HG03520 (cell line): ENCODE results near the gene ABCB1.
"Not testable (repeated sequence)": the region's sequence is repeated elsewhere in the genome, so short reads cannot be mapped to it uniquely, and the experiment has no call there.

Source experiments
- ATAC-seq: cut with Tn5 transposase; IDR thresholded peaks from one replicate; pipeline ENCODE4 v1.9.1; 2021; ENCODE audit warnings: mild to moderate bottlenecking, moderate library complexity; ENCODE audit not compliant: unreplicated experiment

The ABCB1 gene

DNA sequence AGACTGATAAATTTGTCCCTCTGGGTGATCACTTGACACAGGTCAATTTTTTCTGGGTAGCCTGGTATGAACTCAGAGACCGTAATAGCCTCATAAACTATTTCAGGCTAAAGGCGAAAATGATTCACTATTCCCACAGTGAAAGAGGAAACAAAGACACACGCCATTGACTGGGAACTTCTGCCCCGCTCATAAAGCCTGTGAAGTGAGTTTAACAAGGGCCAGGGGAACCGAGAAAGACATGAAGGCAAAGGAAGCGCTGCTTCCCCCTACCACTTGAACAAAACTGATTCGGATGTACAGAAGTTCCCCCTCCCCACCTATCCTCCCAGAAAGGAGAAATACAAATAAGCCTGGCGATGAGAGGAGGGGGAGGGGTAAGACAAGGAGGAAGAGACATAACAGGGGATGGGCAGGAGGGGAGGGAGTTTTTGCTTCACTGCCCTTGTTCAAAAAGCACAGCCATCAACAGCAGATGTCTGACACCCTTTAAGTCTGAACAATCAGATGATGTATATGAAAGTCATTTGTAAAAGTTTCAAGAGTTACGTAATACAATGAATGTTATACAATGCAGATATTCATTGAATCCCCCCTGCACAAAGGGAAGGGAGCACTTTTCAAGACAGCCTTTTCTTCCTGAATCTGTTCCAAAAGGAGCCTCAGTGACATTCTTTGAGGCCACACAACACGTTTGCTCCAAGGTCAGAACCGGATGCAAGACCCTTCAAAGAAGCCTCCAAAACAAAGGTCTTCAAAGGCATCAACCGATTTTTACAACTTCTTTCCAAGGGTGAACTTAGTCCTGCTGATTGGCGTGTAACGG lies 125.9 kb downstream of the ABCB1 start:
- ATAC-seq, result peak; percentile 74

DNA sequence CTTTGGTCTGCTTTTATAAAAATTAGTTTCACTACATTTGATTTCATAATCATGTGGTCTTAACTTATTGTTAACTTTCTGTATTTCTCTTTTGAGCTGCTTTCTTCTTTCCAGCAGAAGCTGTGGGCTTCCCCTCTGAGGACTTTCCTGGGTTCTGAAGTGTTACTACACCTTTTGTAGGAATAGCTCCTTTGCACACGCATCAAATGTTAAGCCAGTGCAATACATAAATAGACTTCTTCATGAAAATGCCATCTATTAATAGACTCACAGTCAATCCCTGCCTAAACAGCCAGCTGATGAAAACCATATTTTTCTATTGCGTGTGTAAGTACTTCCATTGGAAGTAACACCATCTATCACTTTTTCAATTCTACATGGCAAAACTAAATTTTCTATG lies 126.7 kb downstream of the ABCB1 start:
- ATAC-seq, result no peak

- no peak for ATAC-seq
Measured at GRCh38 chr7:87473192-87473591, 127.5 kb downstream of the ABCB1 start.

DNA sequence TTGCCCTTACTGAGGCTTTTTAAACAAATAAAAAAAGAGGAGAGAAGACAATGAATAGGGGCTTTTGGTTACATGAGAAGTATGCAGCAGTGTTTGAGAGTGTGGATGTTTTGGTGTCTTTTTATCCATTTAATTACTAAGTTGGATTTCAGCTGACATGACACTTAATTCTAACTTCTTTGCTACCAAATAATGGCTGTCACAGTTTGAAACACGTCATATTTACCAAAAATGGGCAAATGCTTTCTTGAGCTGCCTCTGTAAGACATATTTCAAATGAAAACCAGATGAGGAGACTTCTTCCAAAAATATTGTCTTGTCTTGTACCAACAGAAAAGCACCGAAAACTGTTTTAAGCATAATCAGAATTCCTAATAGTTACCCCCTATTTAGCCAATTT lies 129.2 kb downstream of the ABCB1 start:
- ATAC-seq, result no peak

DNA sequence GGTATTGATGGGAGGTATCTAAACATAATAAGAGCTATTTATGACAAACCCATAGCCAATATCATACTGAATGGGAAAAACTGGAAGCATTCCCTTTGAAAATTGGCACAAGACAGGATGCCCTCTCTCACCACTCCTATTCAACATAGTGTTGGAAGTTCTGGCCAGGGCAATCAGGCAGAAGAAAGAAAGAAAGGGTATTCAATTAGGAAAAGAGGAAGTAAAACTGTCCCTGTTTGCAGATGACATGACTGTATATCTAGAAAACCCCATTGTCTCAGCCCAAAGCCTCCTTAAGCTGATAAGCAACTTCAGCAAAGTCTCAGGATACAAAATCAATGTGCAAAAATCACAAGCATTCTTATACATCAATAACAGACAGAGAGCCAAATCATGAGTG lies 131.5 kb downstream of the ABCB1 start:
- not testable (repeated sequence) for ATAC-seq

DNA sequence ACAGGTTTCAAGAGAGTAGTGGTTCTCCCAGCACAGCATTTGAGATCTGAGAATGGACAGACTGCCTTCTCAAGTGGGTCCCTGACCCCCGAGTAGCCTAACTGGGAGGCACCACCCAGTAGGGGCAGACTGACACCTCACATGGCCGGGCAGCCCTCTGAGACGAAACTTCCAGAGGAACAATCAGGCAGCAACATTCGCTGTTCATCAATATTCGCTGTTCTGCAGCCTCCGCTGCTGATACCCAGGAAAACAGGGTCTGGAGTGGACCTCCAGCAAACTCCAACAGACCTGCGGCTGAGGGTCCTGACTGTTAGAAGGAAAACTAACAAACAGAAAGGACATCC lies 135.2 kb downstream of the ABCB1 start:
- not testable (repeated sequence) for ATAC-seq

DNA sequence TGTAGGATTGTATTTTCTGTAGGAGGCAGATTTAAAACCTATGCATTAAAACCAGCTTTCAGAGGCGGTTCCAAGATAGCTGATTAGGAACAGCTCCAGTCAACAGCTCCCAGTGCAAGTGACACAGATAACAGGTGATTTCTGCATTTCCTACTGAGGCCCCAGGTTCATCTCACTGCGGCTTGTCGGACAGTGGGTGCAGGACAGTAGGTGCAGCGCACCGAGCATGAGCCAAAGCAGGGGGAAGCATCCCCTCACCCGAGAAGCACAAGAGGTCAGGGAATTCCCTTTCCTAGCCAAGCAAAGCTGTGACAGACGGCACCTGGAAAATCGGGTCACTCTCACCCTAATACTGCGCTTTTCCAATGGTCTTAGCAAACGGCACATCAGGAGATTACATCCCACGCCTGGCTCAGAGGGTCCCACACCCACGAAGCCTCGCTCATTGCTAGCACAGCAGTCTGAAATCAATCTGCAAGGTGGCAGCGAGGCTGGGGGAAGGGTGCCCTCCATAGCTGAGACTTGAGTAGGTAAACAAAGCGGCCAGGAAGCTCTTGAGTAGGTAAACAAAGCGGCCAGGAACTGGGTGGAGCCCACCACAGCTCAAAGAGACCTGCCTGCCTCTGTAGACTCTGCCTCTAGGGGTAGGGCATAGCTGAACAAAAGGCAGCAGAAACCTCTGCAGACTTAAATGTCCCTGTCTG lies 135.7 kb downstream of the ABCB1 start:
- not testable (repeated sequence) for ATAC-seq

DNA sequence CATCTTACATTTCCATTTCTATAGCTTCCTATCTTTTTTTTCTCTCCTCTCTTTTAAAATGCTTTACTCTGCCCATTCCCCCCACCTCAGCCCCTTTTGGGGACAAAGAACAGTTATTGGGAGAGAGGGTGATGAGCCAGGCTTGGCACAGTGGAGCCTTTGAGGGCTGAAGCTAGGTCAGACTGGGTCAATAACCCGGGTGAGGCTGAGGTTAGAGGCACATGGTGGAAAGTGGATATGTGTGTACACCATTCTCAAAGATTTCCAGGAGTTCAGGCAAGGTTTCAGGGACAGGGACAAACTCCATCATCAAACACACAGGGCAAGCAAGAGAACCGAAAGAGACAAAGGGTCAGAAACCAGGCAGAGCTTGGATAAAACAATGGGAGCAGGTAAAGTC lies 136.7 kb downstream of the ABCB1 start:
- no peak for ATAC-seq

DNA sequence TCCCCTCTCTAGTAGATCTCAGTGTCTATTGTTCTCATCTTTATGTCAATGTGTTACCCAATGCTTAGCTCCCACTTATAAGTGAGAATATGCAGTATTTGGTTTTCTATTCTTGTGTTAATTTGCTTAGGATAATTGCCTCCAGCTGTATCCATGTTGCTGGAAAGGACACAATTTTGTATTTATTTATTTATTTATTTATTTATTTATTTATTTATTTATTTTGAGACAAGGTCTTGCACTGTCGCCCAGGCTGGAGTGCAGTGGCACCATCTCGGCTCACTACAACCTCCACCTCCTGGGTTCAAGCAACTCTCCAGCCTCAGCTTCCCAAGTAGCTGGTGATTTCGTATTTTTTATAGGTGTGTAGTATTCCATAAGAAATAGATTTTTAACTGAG lies 140.2 kb downstream of the ABCB1 start:
- not testable (repeated sequence) for ATAC-seq

DNA sequence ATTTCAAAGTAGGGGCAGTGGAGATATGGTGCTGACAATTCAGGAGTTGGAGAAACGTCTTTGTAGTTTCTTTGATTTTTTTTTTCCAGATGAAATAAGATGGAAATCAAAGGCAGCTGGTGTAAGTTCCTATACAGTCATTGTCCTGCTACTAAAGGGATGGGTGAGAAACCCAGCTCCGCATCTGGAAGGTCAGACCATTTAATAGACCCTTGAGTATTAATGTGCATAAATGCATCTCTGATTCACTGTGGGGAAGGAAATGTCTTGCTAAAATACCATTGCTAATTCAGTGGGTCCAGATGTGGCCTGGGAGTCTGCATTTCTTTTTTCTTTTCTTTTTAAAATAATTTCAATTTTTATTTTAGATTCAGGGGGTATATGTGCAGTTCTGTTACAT lies 140.7 kb downstream of the ABCB1 start:
- no peak for ATAC-seq

DNA sequence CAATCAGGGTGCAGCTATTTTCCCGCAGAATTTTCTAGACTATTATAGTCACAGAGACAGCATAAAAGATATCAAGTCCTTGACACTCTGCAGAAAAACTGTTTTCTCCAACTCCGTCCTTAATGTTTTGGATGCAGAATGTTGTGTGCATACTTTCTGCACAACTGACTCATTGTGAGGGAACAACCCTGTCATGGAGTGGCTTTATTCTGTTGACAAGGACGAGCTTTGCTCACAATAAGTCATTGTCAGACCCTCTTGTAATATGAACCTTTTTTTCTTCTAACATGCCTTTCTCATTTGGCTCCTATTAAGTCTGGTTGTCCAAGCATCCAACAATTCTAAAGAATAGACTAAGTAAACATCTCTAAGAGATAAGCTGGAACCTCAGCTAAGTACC lies 142.5 kb downstream of the ABCB1 start:
- ATAC-seq, result no peak

- no peak for ATAC-seq
Measured at GRCh38 chr7:87456247-87456646, 144.4 kb downstream of the ABCB1 start.
